HCT116 (cell line): Measurements from ENCODE around the gene ASMTL. TPM values are rescaled to one million over a fixed set of nuclear protein-coding genes. Genes with fewer than 3 reads are reported as not detected.

Experiments
- ATAC-seq: fragments of 200-7000 bp; cut with Tn5 transposase; 2 replicates; pipeline ENCODE4 v1.9.1; 2020; ENCODE audit warnings: mild to moderate bottlenecking, moderate library complexity
- BruUV-seq: library from RNA; stranded (reverse); fragments of 400-500 nt; replicated peaks from 2 replicates; lab custom pipeline; 2021; lab: Mats Ljungman, UMichigan
- CTCF ChIA-PET: fragments of 300-600 bp; sonication (Branson Sonifier 250); formaldehyde crosslinking; loops from one replicate; lab custom pipeline; 2021; ENCODE audit warnings: antibody characterized with exemption; lab: Charles Lee
- POLR2A ChIA-PET: fragments of 300-600, 350-600 bp; sonication (Branson Sonifier 250); formaldehyde crosslinking; loops from one replicate; lab custom pipeline; 2021; ENCODE audit warnings: antibody characterized with exemption; lab: Charles Lee
- RAD21 ChIA-PET, 2 experiments: fragments of 300-600 bp; sonication (Branson Sonifier 250); formaldehyde crosslinking; loops; one replicate each; lab custom pipeline; 2023; ENCODE audit warnings: low total read pairs in 2 of 2; ENCODE audit not compliant: uncharacterized antibody in 2 of 2, unreplicated experiment in 2 of 2, low non-redundant PET in 1 of 2; lab: Charles Lee
- DNase-seq: peaks from one replicate; pipeline ENCODE4 v3.0.0-alpha.2; 2010; ENCODE audit warnings: low read depth, low spot score
- H2AFZ ChIP-seq: fragments of 200-600 bp; shearing (Covaris generic), sonication (generic); 2 replicates; pipeline ENCODE4 v1.6.1; 2017; ENCODE audit warnings: low read depth, mixed run types, mixed read lengths, antibody characterized with exemption, low read length; ENCODE audit not compliant: poor library complexity, severe bottlenecking
- H3K27ac ChIP-seq: 2 replicates; pipeline ENCODE4 v1.5.1; 2012; ENCODE audit warnings: low read depth, low read length
- H3K27me3 ChIP-seq: fragments of 200-600 bp; sonication (generic); 2 replicates; pipeline ENCODE4 v1.6.1; 2016; ENCODE audit warnings: mixed run types, low read length, mixed read lengths; ENCODE audit not compliant: insufficient read depth
- H3K36me3 ChIP-seq, 2 experiments: fragments of 200-500 bp in 1 of 2; fragments of 200-600 bp in 1 of 2; sonication (Bioruptor generic) in 1 of 2; sonication (generic) in 1 of 2; 2 replicates each; pipeline versions ENCODE4 v1.5.1 to v1.6.1; 2014 to 2016; ENCODE audit warnings: low read length in 2 of 2, inconsistent platforms in 1 of 2, mixed read lengths in 1 of 2, mixed run types in 1 of 2; ENCODE audit not compliant: insufficient read depth in 2 of 2, control insufficient read depth in 1 of 2
- H3K4me1 ChIP-seq, 2 experiments: fragments of 200-600 bp in 1 of 2; sonication (generic) in 1 of 2; 2 replicates each; pipeline versions ENCODE4 v1.5.1 to v1.6.1; 2012 to 2017; ENCODE audit warnings: low read length in 2 of 2, inconsistent platforms in 1 of 2, mild to moderate bottlenecking in 1 of 2, mixed read lengths in 1 of 2, mixed run types in 1 of 2, moderate library complexity in 1 of 2; ENCODE audit not compliant: insufficient read depth in 2 of 2, control insufficient read depth in 1 of 2
- H3K4me2 ChIP-seq: fragments of 200-600 bp; sonication (generic); 2 replicates; pipeline ENCODE4 v1.6.1; 2017; ENCODE audit warnings: mixed run types, low read length, mixed read lengths
- H3K4me3 ChIP-seq, 2 experiments: fragments of 200-600 bp in 1 of 2; sonication (generic) in 1 of 2; replicated peaks in 1 of 2; 2 replicates each; pipeline ENCODE4 v1.5.1; 2011 to 2016; ENCODE audit warnings: low read length in 2 of 2, control low read depth in 1 of 2, low read depth in 1 of 2, mild to moderate bottlenecking in 1 of 2, mixed read lengths in 1 of 2, mixed run types in 1 of 2
- H3K79me2 ChIP-seq: fragments of 200-600 bp; sonication (generic); 2 replicates; pipeline ENCODE4 v1.6.1; 2017; ENCODE audit warnings: mild to moderate bottlenecking, mixed run types, low read length, moderate library complexity, mixed read lengths; ENCODE audit not compliant: insufficient read depth
- H3K9ac ChIP-seq: fragments of 200-600 bp; sonication (generic); 2 replicates; pipeline ENCODE4 v1.6.1; 2016; ENCODE audit warnings: low read length, mixed read lengths
- H3K9me2 ChIP-seq: fragments of 200-600 bp; sonication (generic), shearing (Covaris generic); 2 replicates; pipeline ENCODE4 v1.6.1; 2017; ENCODE audit warnings: mixed run types, mild to moderate bottlenecking, moderate library complexity; ENCODE audit not compliant: insufficient read depth
- H3K9me3 ChIP-seq, 2 experiments: fragments of 200-500 bp in 1 of 2; fragments of 200-600 bp in 1 of 2; sonication (Bioruptor generic) in 1 of 2; sonication (generic) in 1 of 2; 2 replicates each; pipeline ENCODE4 v1.6.1; 2014 to 2017; ENCODE audit warnings: low read length in 2 of 2, mixed read lengths in 2 of 2, inconsistent platforms in 1 of 2, low read depth in 1 of 2, mild to moderate bottlenecking in 1 of 2, mixed run types in 1 of 2, moderate library complexity in 1 of 2; ENCODE audit not compliant: control insufficient read depth in 1 of 2, insufficient read depth in 1 of 2
- H4K20me1 ChIP-seq: fragments of 200-600 bp; sonication (generic), shearing (Covaris generic); 2 replicates; pipeline ENCODE4 v1.6.1; 2017; ENCODE audit warnings: mixed run types, mild to moderate bottlenecking, moderate library complexity; ENCODE audit not compliant: insufficient read depth
- ELF1 ChIP-seq: IDR thresholded peaks from 2 replicates; pipeline ENCODE4 v1.6.1; 2012; ENCODE audit warnings: low read depth, borderline replicate concordance
- EZH2 ChIP-seq: fragments of 200-600 bp; sonication (generic); IDR thresholded peaks from 2 replicates; pipeline ENCODE4 v1.6.1; 2017; ENCODE audit warnings: antibody characterized with exemption, mixed run types
- JUND ChIP-seq: IDR thresholded peaks from 2 replicates; pipeline ENCODE4 v1.6.1; 2012
- SIN3A ChIP-seq: IDR thresholded peaks from 2 replicates; pipeline ENCODE4 v1.6.1; 2012; ENCODE audit warnings: low read depth
- TCF7L2 ChIP-seq: IDR thresholded peaks from 2 replicates; pipeline ENCODE4 v1.7.0; 2011; ENCODE audit warnings: borderline replicate concordance, inconsistent platforms; ENCODE audit not compliant: insufficient read depth, insufficient read length; ENCODE audit errors: extremely low read depth
- ZNF274 ChIP-seq: fragments of 200-500 bp; sonication (Bioruptor generic); IDR thresholded peaks from 2 replicates; pipeline ENCODE4 v1.6.1; 2014; ENCODE audit warnings: mild to moderate bottlenecking, low read depth, low read length, inconsistent platforms
- intact Hi-C: fragments of 100-400 bp; cut with micrococcal nuclease; formaldehyde crosslinking; loops from 2 replicates; pipeline ENCODE4 v1.10.0; 2022
- total RNA-seq: library from RNA; stranded (reverse); gene quantifications from one replicate; pipeline ENCODE4 v1.2.1, GENCODE V29; 2021; ENCODE audit not compliant: unreplicated experiment
- TF ChIP-seq, protein P1 (sequence below): IDR thresholded peaks from 2 replicates; pipeline ENCODE4 v1.6.1; 2011; ENCODE audit warnings: mild to moderate bottlenecking, low read length, moderate library complexity; ENCODE audit not compliant: insufficient replicate concordance; ENCODE audit errors: extremely low read depth

Gene ASMTL
- total RNA-seq, 1 experiment from 2014 or later = 59.6 TPM

DNA sequence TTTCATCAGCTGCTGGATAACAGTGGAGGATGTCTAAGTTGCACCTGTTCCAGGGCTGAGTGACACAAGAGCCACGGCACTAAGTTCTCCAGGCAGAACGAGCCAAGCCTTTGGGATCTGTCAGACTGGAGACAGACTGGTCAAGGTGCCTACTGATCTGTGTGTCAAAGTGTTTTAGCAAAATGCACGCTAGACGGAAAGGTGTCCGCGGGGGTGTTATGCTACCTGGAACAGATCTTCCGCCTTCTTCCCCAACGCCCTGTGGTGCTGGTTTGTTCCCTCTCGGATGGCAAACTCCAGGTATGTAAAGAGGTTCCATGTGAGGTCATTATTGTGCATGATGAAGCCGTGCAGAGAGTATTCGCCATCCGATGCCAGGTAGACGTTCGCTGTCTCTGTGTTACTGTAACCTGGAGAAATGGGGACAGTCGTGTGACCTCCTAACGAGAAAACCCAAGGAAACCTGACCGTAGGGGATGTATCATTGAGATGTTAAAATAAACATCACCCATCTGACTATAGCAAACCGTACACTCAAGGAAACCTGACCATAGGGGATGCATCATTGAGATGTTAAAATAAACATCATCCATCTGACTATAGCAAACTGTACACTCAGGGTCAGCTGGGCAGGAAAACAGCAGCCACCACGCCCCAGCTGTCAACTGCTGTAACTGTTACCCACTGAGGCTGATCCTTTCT is 31.1 kb downstream of the ASMTL start:
- Histone ChIP-seq H3K9ac (no peak overlapping the region), H3K36me3 (peaks cover 2 to 34% of the 10 kb centered on the region in 2 experiments; a peak in 3 of 4 replicates), H3K27me3 (no peaks in the 10 kb centered on the region), H3K4me2 (no peak overlapping the region), H3K9me2 (no peaks in the 10 kb centered on the region), H4K20me1 (no peaks in the 10 kb centered on the region), H3K79me2 (no peaks in the 10 kb centered on the region), H3K4me3 (no peak overlapping the region), H3K4me1 (no peaks in the 10 kb centered on the region), H3K9me3 (peaks cover 0 to 5% of the 10 kb centered on the region in 2 experiments; a peak in 1 of 4 replicates)
- BruUV-seq = no TSS peak
- DNase-seq = no peak
- ChIA-PET CTCF (no interaction called here), RAD21 (no interaction called here), POLR2A (no interaction called here)
- no peak for ATAC-seq
- intact Hi-C loops = no loop called here
- TF ChIP-seq SIN3A (no peak), ZNF274 (no peak), EZH2 (no peak), JUND (no peak), ELF1 (no peak), TCF7L2 (no peak)
- TF ChIP-seq, protein P1, sequence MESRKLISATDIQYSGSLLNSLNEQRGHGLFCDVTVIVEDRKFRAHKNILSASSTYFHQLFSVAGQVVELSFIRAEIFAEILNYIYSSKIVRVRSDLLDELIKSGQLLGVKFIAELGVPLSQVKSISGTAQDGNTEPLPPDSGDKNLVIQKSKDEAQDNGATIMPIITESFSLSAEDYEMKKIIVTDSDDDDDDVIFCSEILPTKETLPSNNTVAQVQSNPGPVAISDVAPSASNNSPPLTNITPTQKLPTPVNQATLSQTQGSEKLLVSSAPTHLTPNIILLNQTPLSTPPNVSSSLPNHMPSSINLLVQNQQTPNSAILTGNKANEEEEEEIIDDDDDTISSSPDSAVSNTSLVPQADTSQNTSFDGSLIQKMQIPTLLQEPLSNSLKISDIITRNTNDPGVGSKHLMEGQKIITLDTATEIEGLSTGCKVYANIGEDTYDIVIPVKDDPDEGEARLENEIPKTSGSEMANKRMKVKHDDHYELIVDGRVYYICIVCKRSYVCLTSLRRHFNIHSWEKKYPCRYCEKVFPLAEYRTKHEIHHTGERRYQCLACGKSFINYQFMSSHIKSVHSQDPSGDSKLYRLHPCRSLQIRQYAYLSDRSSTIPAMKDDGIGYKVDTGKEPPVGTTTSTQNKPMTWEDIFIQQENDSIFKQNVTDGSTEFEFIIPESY = no peak
- TF ChIP-seq, all 23 proteins: peak for 0
- Histone ChIP-seq H3K27ac (no peak overlapping the region), H2AFZ (no peak overlapping the region)
